Cardiac fibroblast (primary cell): ENCODE data around the gene MOB1A.

Source experiments
- DNase-seq, 2 donors: peaks; one replicate each; pipeline versions ENCODE4 v3.0.0 to v3.0.0-alpha.2; 2010; ENCODE audit warnings: low read depth in 2 of 2
- H3K4me3 ChIP-seq, 2 donors: replicated peaks in 1 of 2; 1 replicate in 1 of 2; 2 replicates in 1 of 2; pipeline ENCODE4 v1.5.1; 2011; ENCODE audit warnings: low read depth in 2 of 2, low read length in 2 of 2, mild to moderate bottlenecking in 2 of 2, moderate library complexity in 1 of 2
- CTCF ChIP-seq: IDR thresholded peaks from one replicate; pipeline ENCODE4 v1.5.1; 2011; ENCODE audit warnings: low read depth, mild to moderate bottlenecking, low read length, inconsistent platforms

The MOB1A gene

GRCh38 chr2:74174909-74175308 lies 3.8 kb downstream of the MOB1A start:
- DNase-seq = no peak

GRCh38 chr2:74168739-74169138 lies 9.9 kb downstream of the MOB1A start:
- no peak overlapping the region for H3K4me3 ChIP-seq
- no peak for DNase-seq
- TF ChIP-seq CTCF = no peak

More at GRCh38 chr2:74174909-74175308, 3.8 kb downstream of the MOB1A start:
- no peak overlapping the region for H3K4me3 ChIP-seq
- TF ChIP-seq CTCF = no peak

GRCh38 chr2:74164761-74165160 lies 13.9 kb downstream of the MOB1A start:
- DNase-seq = no peak
- no peak for TF ChIP-seq CTCF
- H3K4me3 ChIP-seq = no peak overlapping the region

GRCh38 chr2:74162951-74163350 lies 15.7 kb downstream of the MOB1A start:
- no peak for DNase-seq
- TF ChIP-seq CTCF = no peak
- H3K4me3 ChIP-seq = no peak overlapping the region

- H3K4me3 ChIP-seq = no peak overlapping the region
- no peak for TF ChIP-seq CTCF
- DNase-seq = no peak
These were observed 22.8 kb downstream of the MOB1A start for GRCh38 chr2:74155830-74156229.

- no peak overlapping the region for H3K4me3 ChIP-seq
- DNase-seq = no peak
- TF ChIP-seq CTCF = no peak
These were observed 25.7 kb downstream of the MOB1A start for GRCh38 chr2:74152954-74153353.

- H3K4me3 ChIP-seq = no peak overlapping the region
- DNase-seq = no peak
- no peak for TF ChIP-seq CTCF
These were observed 28.9 kb downstream of the MOB1A start for GRCh38 chr2:74149570-74150319.
